ENCODE data around the gene LCMT1.
"Not testable (repeated sequence)": the region's sequence is repeated elsewhere in the genome, so short reads cannot be mapped to it uniquely, and the experiment has no call there.

The LCMT1 gene

GRCh38 chr16:25177512-25177830 lies 65.9 kb downstream of the LCMT1 start:
- no peak for DNase-seq (ENCODE audit: extremely low read depth, insufficient read length)
- no peak overlapping the region for H3K4me3 ChIP-seq (replicated peaks; ENCODE audit: low read depth, low read length)
- TF ChIP-seq, protein P1, sequence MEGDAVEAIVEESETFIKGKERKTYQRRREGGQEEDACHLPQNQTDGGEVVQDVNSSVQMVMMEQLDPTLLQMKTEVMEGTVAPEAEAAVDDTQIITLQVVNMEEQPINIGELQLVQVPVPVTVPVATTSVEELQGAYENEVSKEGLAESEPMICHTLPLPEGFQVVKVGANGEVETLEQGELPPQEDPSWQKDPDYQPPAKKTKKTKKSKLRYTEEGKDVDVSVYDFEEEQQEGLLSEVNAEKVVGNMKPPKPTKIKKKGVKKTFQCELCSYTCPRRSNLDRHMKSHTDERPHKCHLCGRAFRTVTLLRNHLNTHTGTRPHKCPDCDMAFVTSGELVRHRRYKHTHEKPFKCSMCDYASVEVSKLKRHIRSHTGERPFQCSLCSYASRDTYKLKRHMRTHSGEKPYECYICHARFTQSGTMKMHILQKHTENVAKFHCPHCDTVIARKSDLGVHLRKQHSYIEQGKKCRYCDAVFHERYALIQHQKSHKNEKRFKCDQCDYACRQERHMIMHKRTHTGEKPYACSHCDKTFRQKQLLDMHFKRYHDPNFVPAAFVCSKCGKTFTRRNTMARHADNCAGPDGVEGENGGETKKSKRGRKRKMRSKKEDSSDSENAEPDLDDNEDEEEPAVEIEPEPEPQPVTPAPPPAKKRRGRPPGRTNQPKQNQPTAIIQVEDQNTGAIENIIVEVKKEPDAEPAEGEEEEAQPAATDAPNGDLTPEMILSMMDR (IDR thresholded peaks at IDR 0.05; ENCODE audit: insufficient read depth, low read length, poor library complexity, severe bottlenecking), result no peak

DNA sequence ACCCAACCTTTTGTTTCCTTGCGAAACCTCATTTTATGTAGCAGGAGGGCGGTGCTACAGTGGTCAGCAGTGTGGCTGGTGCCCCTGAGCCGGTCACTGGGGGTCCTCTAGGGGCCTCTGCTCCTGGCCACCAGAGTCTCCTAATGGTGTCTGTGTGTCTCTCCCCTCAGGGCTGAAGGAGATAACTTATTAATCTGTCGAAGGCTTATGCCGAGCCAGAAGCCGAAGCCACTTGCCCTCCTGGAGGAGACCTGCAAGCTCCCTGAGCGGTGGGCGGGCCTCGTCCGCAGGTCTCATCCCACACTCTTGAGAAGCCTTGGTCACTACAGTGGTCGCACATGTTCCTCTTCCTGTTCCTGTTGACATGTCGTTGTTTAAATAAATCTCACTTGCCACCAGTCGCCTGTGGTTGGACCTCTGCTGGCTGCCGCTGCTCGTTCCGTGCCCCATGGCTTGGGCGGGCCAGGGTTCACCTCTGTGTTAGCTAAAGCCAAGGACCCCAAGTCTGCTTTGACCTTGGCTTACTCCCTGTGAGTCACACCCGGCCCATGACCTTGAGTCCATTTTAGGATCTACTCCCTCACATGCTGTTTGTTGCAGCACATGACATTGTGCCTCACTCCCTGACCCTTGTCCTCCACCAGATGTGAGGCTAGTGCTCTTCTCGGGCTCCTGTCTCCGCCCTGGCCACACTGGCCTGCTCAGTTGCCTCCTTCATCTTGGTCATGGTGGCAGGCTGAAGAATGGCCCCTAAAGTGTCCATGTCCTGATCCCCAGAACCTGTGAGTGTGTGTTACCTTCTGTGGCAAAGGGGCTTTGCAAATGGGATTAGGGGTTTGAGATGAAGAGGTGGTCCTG lies 66.5 kb downstream of the LCMT1 start:
- Histone ChIP-seq H3K27me3 (replicated peaks; ENCODE audit: control insufficient read depth, insufficient read depth, low read length) (no peaks in the 10 kb centered on the region), H3K36me3 (ENCODE audit: control insufficient read depth, insufficient read depth, low read length) (peaks cover 2% of the 10 kb centered on the region), H3K4me3 (replicated peaks; ENCODE audit: low read depth, low read length) (no peak overlapping the region)
- TF ChIP-seq, protein P1 (IDR thresholded peaks at IDR 0.05; ENCODE audit: insufficient read depth, low read length, poor library complexity, severe bottlenecking), result no peak
- no peak for DNase-seq (ENCODE audit: extremely low read depth, insufficient read length)

More at GRCh38 chr16:25177512-25177830, 65.9 kb downstream of the LCMT1 start:
- Histone ChIP-seq H3K27me3 (replicated peaks; ENCODE audit: control insufficient read depth, insufficient read depth, low read length) (no peaks in the 10 kb centered on the region), H3K36me3 (ENCODE audit: control insufficient read depth, insufficient read depth, low read length) (peaks cover 2% of the 10 kb centered on the region)

DNA sequence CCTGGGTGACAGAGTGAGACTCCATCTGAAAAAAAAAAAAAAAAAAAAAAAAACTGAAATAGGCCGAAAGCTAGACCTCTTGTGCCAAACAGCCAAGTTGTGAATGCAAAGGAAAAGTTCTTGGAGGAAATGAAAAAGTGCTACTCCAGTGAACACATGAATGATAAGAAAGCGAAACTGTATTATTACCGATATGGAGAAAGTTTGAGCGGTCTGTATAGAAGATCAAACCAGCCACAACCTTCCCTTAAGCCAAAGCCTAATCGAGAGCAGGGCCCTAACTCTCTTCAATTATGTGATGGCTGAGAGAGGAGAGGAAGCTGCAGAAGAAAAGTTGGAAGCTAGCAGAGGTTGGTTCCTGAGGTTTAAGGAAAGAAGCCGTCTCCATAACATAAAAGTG lies 69.7 kb downstream of the LCMT1 start:
- not testable (repeated sequence) for DNase-seq (ENCODE audit: extremely low read depth, insufficient read length); H3K36me3 ChIP-seq (ENCODE audit: control insufficient read depth, insufficient read depth, low read length); H3K27me3 ChIP-seq (replicated peaks; ENCODE audit: control insufficient read depth, insufficient read depth, low read length); H3K4me3 ChIP-seq (replicated peaks; ENCODE audit: low read depth, low read length)

DNA sequence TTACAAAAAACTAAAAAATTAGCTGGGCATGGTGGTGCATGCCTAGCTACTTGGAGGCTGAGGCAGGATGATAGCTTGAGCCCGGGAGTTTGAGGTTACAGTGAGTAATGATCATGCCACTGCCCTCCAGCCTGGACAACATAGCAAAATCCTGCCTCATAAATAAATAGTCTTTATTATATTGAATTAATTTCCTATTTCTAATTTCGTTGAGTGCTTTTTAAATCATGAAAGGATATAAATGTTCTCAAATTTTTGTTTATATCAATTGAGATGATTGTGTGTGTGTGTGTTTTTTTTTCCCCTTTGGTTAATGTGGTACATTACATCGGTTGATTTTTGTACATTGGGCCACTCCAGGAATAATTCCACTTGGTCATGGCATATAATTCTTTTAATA lies 73.2 kb downstream of the LCMT1 start:
- H3K36me3 ChIP-seq (ENCODE audit: control insufficient read depth, insufficient read depth, low read length), result no peaks in the 10 kb centered on the region
- no peak overlapping the region for H3K4me3 ChIP-seq (replicated peaks; ENCODE audit: low read depth, low read length)
- no peaks in the 10 kb centered on the region for H3K27me3 ChIP-seq (replicated peaks; ENCODE audit: control insufficient read depth, insufficient read depth, low read length)
- no peak for DNase-seq (ENCODE audit: extremely low read depth, insufficient read length)
- TF ChIP-seq, protein P1 (IDR thresholded peaks at IDR 0.05; ENCODE audit: insufficient read depth, low read length, poor library complexity, severe bottlenecking), result no peak

- Histone ChIP-seq H3K4me3 (replicated peaks; ENCODE audit: low read depth, low read length) (no peak overlapping the region), H3K27me3 (replicated peaks; ENCODE audit: control insufficient read depth, insufficient read depth, low read length) (no peaks in the 10 kb centered on the region), H3K36me3 (ENCODE audit: control insufficient read depth, insufficient read depth, low read length) (no peaks in the 10 kb centered on the region)
- TF ChIP-seq, protein P1 (IDR thresholded peaks at IDR 0.05; ENCODE audit: insufficient read depth, low read length, poor library complexity, severe bottlenecking), result no peak
- no peak for DNase-seq (ENCODE audit: extremely low read depth, insufficient read length)
These were observed 75.9 kb downstream of the LCMT1 start for GRCh38 chr16:25187491-25187795.

GRCh38 chr16:25189305-25189704 lies 77.8 kb downstream of the LCMT1 start:
- TF ChIP-seq, protein P1 (IDR thresholded peaks at IDR 0.05; ENCODE audit: insufficient read depth, low read length, poor library complexity, severe bottlenecking), result no peak
- DNase-seq (ENCODE audit: extremely low read depth, insufficient read length), result no peak
- no peak overlapping the region for H3K4me3 ChIP-seq (replicated peaks; ENCODE audit: low read depth, low read length)
- no peaks in the 10 kb centered on the region for H3K27me3 ChIP-seq (replicated peaks; ENCODE audit: control insufficient read depth, insufficient read depth, low read length)
- no peaks in the 10 kb centered on the region for H3K36me3 ChIP-seq (ENCODE audit: control insufficient read depth, insufficient read depth, low read length)
